Activated effector memory CD4-positive, alpha-beta T cell treated with Interleukin-2 at 50 U/mL for 16 hours (primary cell): ENCODE data around the gene MATN4.

Experiments used
- DNase-seq: peaks from one replicate; pipeline ENCODE4 v3.0.0-alpha.2; 2020

The MATN4 gene

GRCh38 chr20:45340236-45340847, 32.2 kb upstream of the MATN4 start:
- no peak for DNase-seq

GRCh38 chr20:45339799-45340198, 31.7 kb upstream of the MATN4 start:
- no peak for DNase-seq

- no peak for DNase-seq
Measured at GRCh38 chr20:45339084-45339483, 31.0 kb upstream of the MATN4 start.

GRCh38 chr20:45338121-45339030, 30.3 kb upstream of the MATN4 start:
- DNase-seq: no peak

- no peak for DNase-seq
Measured at GRCh38 chr20:45337367-45338120, 29.4 kb upstream of the MATN4 start.

GRCh38 chr20:45336530-45337366, 28.6 kb upstream of the MATN4 start:
- no peak for DNase-seq

GRCh38 chr20:45330476-45330875, 22.4 kb upstream of the MATN4 start:
- DNase-seq: no peak

- no peak for DNase-seq
Measured at GRCh38 chr20:45329497-45330319, 21.6 kb upstream of the MATN4 start.

- DNase-seq: no peak
Measured at GRCh38 chr20:45328451-45328850, 20.4 kb upstream of the MATN4 start.

- no peak for DNase-seq
Measured at GRCh38 chr20:45325371-45325770, 17.3 kb upstream of the MATN4 start.

- DNase-seq: no peak
Measured at GRCh38 chr20:45323731-45324130, 15.6 kb upstream of the MATN4 start.

- no peak for DNase-seq
Measured at GRCh38 chr20:45322952-45323383, 14.9 kb upstream of the MATN4 start.

- no peak for DNase-seq
Measured at GRCh38 chr20:45320948-45321595, 13.0 kb upstream of the MATN4 start.

GRCh38 chr20:45318948-45319347, 10.8 kb upstream of the MATN4 start:
- DNase-seq: no peak

GRCh38 chr20:45318386-45318939, 10.4 kb upstream of the MATN4 start:
- DNase-seq: no peak

- no peak for DNase-seq
Measured at GRCh38 chr20:45317826-45318225, 9.7 kb upstream of the MATN4 start.

- DNase-seq: no peak
Measured at GRCh38 chr20:45316150-45317080, 8.3 kb upstream of the MATN4 start.

GRCh38 chr20:45315672-45316071, 7.6 kb upstream of the MATN4 start:
- DNase-seq: no peak

- no peak for DNase-seq
Measured at GRCh38 chr20:45313943-45314342, 5.8 kb upstream of the MATN4 start.
